GM23338 (cell line): ENCODE measurements around the gene GOLGB1. TPM values are rescaled to one million over a fixed set of nuclear protein-coding genes. Genes with fewer than 3 reads are reported as not detected.

Experiments used
- ATAC-seq: fragments of 200-7000 bp; cut with Tn5 transposase; 3 replicates; pipeline ENCODE4 v1.9.1; 2020
- DNase-seq: peaks from one replicate; pipeline ENCODE4 v3.0.0-alpha.2; 2015; ENCODE audit warnings: low spot score
- H2AFZ ChIP-seq: fragments of 200-600 bp; sonication (generic); 2 replicates; pipeline ENCODE4 v1.8.0; 2016; ENCODE audit warnings: antibody characterized with exemption, mild to moderate bottlenecking, moderate library complexity
- H3F3A ChIP-seq: fragments of 200-600 bp; sonication (generic); replicated peaks from 2 replicates; pipeline ENCODE4 v1.8.0; 2017; ENCODE audit warnings: antibody characterized with exemption, mixed run types, low read depth
- H3K27ac ChIP-seq: fragments of 200-600 bp; sonication (generic); 2 replicates; pipeline ENCODE4 v1.6.1; 2016; ENCODE audit warnings: low read depth
- H3K27me3 ChIP-seq: fragments of 200-600 bp; sonication (generic); 2 replicates; pipeline ENCODE4 v1.8.0; 2016; ENCODE audit warnings: mild to moderate bottlenecking, mixed run types, moderate library complexity; ENCODE audit not compliant: insufficient read depth
- H3K36me3 ChIP-seq: fragments of 200-600 bp; sonication (generic); 2 replicates; pipeline ENCODE4 v1.8.0; 2016; ENCODE audit warnings: mild to moderate bottlenecking; ENCODE audit not compliant: insufficient read depth
- H3K4me1 ChIP-seq: fragments of 200-600 bp; sonication (generic); 2 replicates; pipeline ENCODE4 v1.8.0; 2016; ENCODE audit warnings: mild to moderate bottlenecking, moderate library complexity; ENCODE audit not compliant: insufficient read depth
- H3K4me2 ChIP-seq: fragments of 200-600 bp; sonication (generic); 2 replicates; pipeline ENCODE4 v1.7.1; 2017; ENCODE audit warnings: mixed run types
- H3K4me3 ChIP-seq: fragments of 200-600 bp; sonication (generic); 2 replicates; pipeline ENCODE4 v1.6.1; 2016; ENCODE audit warnings: mixed run types
- H3K79me2 ChIP-seq: fragments of 200-600 bp; sonication (generic); replicated peaks from 2 replicates; pipeline ENCODE4 v1.8.0; 2017; ENCODE audit warnings: mild to moderate bottlenecking; ENCODE audit not compliant: insufficient read depth
- H3K9me2 ChIP-seq: fragments of 200-600 bp; sonication (generic); 2 replicates; pipeline ENCODE4 v1.8.0; 2017; ENCODE audit not compliant: insufficient read depth
- H4K20me1 ChIP-seq: fragments of 200-600 bp; sonication (generic); replicated peaks from 2 replicates; pipeline ENCODE4 v1.8.0; 2017; ENCODE audit warnings: mild to moderate bottlenecking; ENCODE audit not compliant: insufficient read depth
- H3K27ac Mint-ChIP-seq: 2 replicates; pipeline ENCODE4 v1.8.0; 2020; ENCODE audit warnings: inconsistent platforms, mild to moderate bottlenecking, moderate library complexity, mixed read lengths
- H3K27me3 Mint-ChIP-seq: 3 replicates; pipeline ENCODE4 v1.8.0; 2022; ENCODE audit warnings: low read depth, mild to moderate bottlenecking, moderate library complexity, mixed read lengths, inconsistent platforms; ENCODE audit not compliant: insufficient read depth, poor library complexity
- H3K36me3 Mint-ChIP-seq: 3 replicates; pipeline ENCODE4 v1.8.0; 2021; ENCODE audit warnings: low read depth, mild to moderate bottlenecking, inconsistent platforms, moderate library complexity, mixed read lengths
- H3K4me1 Mint-ChIP-seq: 3 replicates; pipeline ENCODE4 v1.8.0; 2020; ENCODE audit warnings: mild to moderate bottlenecking, inconsistent platforms, mixed read lengths
- H3K4me3 Mint-ChIP-seq: 3 replicates; pipeline ENCODE4 v1.8.0; 2021; ENCODE audit warnings: moderate library complexity, mild to moderate bottlenecking, inconsistent platforms, mixed read lengths
- H3K9me3 Mint-ChIP-seq: 3 replicates; pipeline ENCODE4 v1.8.0; 2020; ENCODE audit warnings: moderate library complexity, mild to moderate bottlenecking, inconsistent platforms, mixed read lengths
- CREB1 ChIP-seq: fragments of 250-450 bp; sonication (Bioruptor Pico); IDR thresholded peaks from 2 replicates; pipeline ENCODE4 v1.5.0; 2020; ENCODE audit warnings: low read depth, mild to moderate bottlenecking, moderate library complexity
- CTCF ChIP-seq, 2 experiments: fragments of 200-600 bp in 1 of 2; sonication (generic) in 1 of 2; conservative IDR thresholded peaks; 2 replicates each; pipeline versions ENCODE4 v1.5.1 to v1.6.1; 2016 to 2017; ENCODE audit warnings: antibody characterized with exemption in 2 of 2, low read depth in 2 of 2, mild to moderate bottlenecking in 2 of 2, moderate library complexity in 1 of 2
- ETS1 ChIP-seq: IDR thresholded peaks from 2 replicates; pipeline ENCODE4 v1.6.1; 2016; ENCODE audit warnings: antibody characterized with exemption
- EZH2 ChIP-seq: fragments of 200-600 bp; sonication (generic); IDR thresholded peaks from one replicate; pipeline ENCODE4 v1.8.0; 2017; ENCODE audit warnings: antibody characterized with exemption, mild to moderate bottlenecking, low read depth; ENCODE audit not compliant: unreplicated experiment
- EZH2phosphoT487 ChIP-seq: fragments of 200-600 bp; sonication (generic); IDR thresholded peaks from one replicate; pipeline ENCODE4 v1.8.1; 2018; ENCODE audit warnings: antibody characterized with exemption; ENCODE audit not compliant: unreplicated experiment
- JUNB ChIP-seq: IDR thresholded peaks from one replicate; pipeline ENCODE4 v1.6.1; 2016; ENCODE audit warnings: antibody characterized with exemption; ENCODE audit not compliant: unreplicated experiment
- NANOG ChIP-seq: IDR thresholded peaks from 2 replicates; pipeline ENCODE4 v1.6.1; 2016; ENCODE audit warnings: antibody characterized with exemption, borderline replicate concordance
- POLR2AphosphoS5 ChIP-seq: IDR thresholded peaks from 2 replicates; pipeline ENCODE4 v1.6.1; 2016; ENCODE audit warnings: antibody characterized with exemption, low read depth
- REST ChIP-seq: IDR thresholded peaks from one replicate; pipeline ENCODE4 v1.6.1; 2018; ENCODE audit warnings: antibody characterized with exemption; ENCODE audit not compliant: unreplicated experiment
- STAT1 ChIP-seq: IDR thresholded peaks from one replicate; pipeline ENCODE4 v1.6.1; 2016; ENCODE audit warnings: antibody characterized with exemption; ENCODE audit not compliant: unreplicated experiment
- ZNF114 ChIP-seq: fragments of 250-450 bp; sonication (Bioruptor Pico); IDR thresholded peaks from 2 replicates; pipeline ENCODE4 v1.5.0; 2020; ENCODE audit warnings: mild to moderate bottlenecking, moderate library complexity
- ZNF331 ChIP-seq: fragments of 250-450 bp; sonication (Bioruptor Pico); IDR thresholded peaks from 2 replicates; pipeline ENCODE4 v1.5.0; 2020; ENCODE audit warnings: low read depth, mild to moderate bottlenecking, moderate library complexity
- ZNF462 ChIP-seq: fragments of 250-450 bp; sonication (Bioruptor Pico); IDR thresholded peaks from 2 replicates; pipeline ENCODE4 v1.5.0; 2020; ENCODE audit warnings: mild to moderate bottlenecking, moderate library complexity
- polyA plus RNA-seq: library from polyadenylated mRNA; unstranded; fragments of >200 nt; fragmentation: Nextera tagmentation; extraction: Ambion mirVana; gene quantifications from 2 replicates; pipeline ENCODE4 v1.2.1, GENCODE V29; 2016
- total RNA-seq: library from RNA; depleted of rRNA; stranded (reverse); fragments of >200 nt; shearing (Covaris generic); gene quantifications from 2 replicates; pipeline ENCODE4 v1.2.3, GENCODE V29; 2014

The GOLGB1 gene
- total and polyA plus RNA-seq, 2 experiments from 2014 or later, result 34.5 to 56.8 TPM

GRCh38 chr3:121752261-121752660, 2.7 kb upstream of the GOLGB1 start:
- no peaks in the 10 kb centered on the region for H3F3A ChIP-seq
- Mint-ChIP-seq H3K9me3 (no peaks in the 10 kb centered on the region), H3K4me3 (no peak overlapping the region), H3K27me3 (peaks cover 4% of the 10 kb centered on the region), H3K36me3 (no peaks in the 10 kb centered on the region), H3K27ac (no peak overlapping the region), H3K4me1 (peaks cover 6% of the 10 kb centered on the region; the same call in 2 of the 3 replicates)
- TF ChIP-seq STAT1 (no peak), JUNB (no peak), ETS1 (no peak), ZNF331 (CRISPR knock-in tag) (no peak), ZNF462 (no peak), EZH2 (no peak), EZH2phosphoT487 (no peak), NANOG (no peak), REST (no peak), ZNF114 (no peak), CREB1 (CRISPR knock-in tag) (no peak), CTCF (conservative IDR thresholded peaks at IDR 0.05; ENCODE audit: low read depth in 2 of 2) (no peak), POLR2AphosphoS5 (no peak)
- no peak overlapping the region for H3K4me3 ChIP-seq
- H3K27ac ChIP-seq, result no peak overlapping the region
- H3K36me3 ChIP-seq, result no peaks in the 10 kb centered on the region
- H2AFZ ChIP-seq, result no peak overlapping the region
- DNase-seq (no peak), ATAC-seq (no peak)
- H3K27me3 ChIP-seq, result no peaks in the 10 kb centered on the region
- no peak overlapping the region for H3K4me2 ChIP-seq
- no peaks in the 10 kb centered on the region for H3K9me2 ChIP-seq
- H4K20me1 ChIP-seq, result no peaks in the 10 kb centered on the region
- peaks cover 12% of the 10 kb centered on the region; the same call in 1 of the 2 replicates for H3K79me2 ChIP-seq
- 0 out of 2 replicates have a peak, but pooled peaks cover 3% of the 10 kb centered on the region for H3K4me1 ChIP-seq
